Neutrophil (primary cell): ENCODE results near the gene CFAP47.
"Not testable (repeated sequence)": the region's sequence is repeated elsewhere in the genome, so short reads cannot be mapped to it uniquely, and the experiment has no call there.

Experiments
- H3K27ac ChIP-seq: fragments of 200-600 bp; sonication (generic); 2 replicates; pipeline ENCODE4 v1.5.1; 2016; ENCODE audit warnings: mild to moderate bottlenecking, moderate library complexity
- H3K27me3 ChIP-seq: fragments of 200-600 bp; sonication (generic); 2 replicates; pipeline ENCODE4 v1.6.0; 2016; ENCODE audit warnings: mild to moderate bottlenecking
- H3K36me3 ChIP-seq: fragments of 200-600 bp; sonication (generic); 2 replicates; pipeline ENCODE4 v1.5.1; 2017
- H3K4me1 ChIP-seq, 2 experiments: fragments of 200-600 bp in 1 of 2; sonication (generic) in 1 of 2; 1 replicate in 1 of 2; 2 replicates in 1 of 2; pipeline versions ENCODE4 v1.5.1 to v1.6.1; 2013 to 2016; ENCODE audit warnings: low read depth in 1 of 2, low read length in 1 of 2, mild to moderate bottlenecking in 1 of 2, moderate library complexity in 1 of 2; ENCODE audit not compliant: control insufficient read depth in 1 of 2, insufficient read depth in 1 of 2
- H3K4me3 ChIP-seq, 2 experiments: fragments of 200-600 bp in 1 of 2; sonication (generic) in 1 of 2; 1 replicate in 1 of 2; 2 replicates in 1 of 2; pipeline ENCODE4 v1.5.1; 2013 to 2016; ENCODE audit warnings: low read depth in 1 of 2, low read length in 1 of 2, mild to moderate bottlenecking in 1 of 2, moderate library complexity in 1 of 2
- H3K9me3 ChIP-seq: fragments of 200-600 bp; sonication (generic); 2 replicates; pipeline ENCODE4 v1.5.1; 2016
- CTCF ChIP-seq: fragments of 200-600 bp; sonication (generic); IDR thresholded peaks from 2 replicates; pipeline ENCODE4 v1.5.1; 2016; ENCODE audit warnings: antibody characterized with exemption

The CFAP47 gene

GRCh38 chrX:35919536-35920309 is at the start of gene CFAP47:
TSS of gene CFAP47 (plus strand) at chrX:35919734. CDS start at chrX:35919800, 66 bp downstream.
- TF ChIP-seq CTCF, result no peak
- peaks cover 13% of the 10 kb centered on the region for H3K27me3 ChIP-seq
- no peak within 1 kb of the TSS for H3K27ac ChIP-seq
- no peaks in the 10 kb centered on the region for H3K9me3 ChIP-seq
- no peaks in the 10 kb centered on the region for H3K36me3 ChIP-seq
- no peaks in the 10 kb centered on the region for H3K4me1 ChIP-seq
- H3K4me3 ChIP-seq, result no peak within 1 kb of the TSS

- H3K9me3 ChIP-seq, result no peaks in the 10 kb centered on the region
- no peaks in the 10 kb centered on the region for H3K36me3 ChIP-seq
- TF ChIP-seq CTCF, result no peak
- H3K27me3 ChIP-seq, result no peaks in the 10 kb centered on the region
- H3K4me1 ChIP-seq, result no peaks in the 10 kb centered on the region
- H3K4me3 ChIP-seq, result no peak overlapping the region
- H3K27ac ChIP-seq, result no peak overlapping the region
These were observed 38.9 kb upstream of the CFAP47 start for GRCh38 chrX:35880601-35881000.

GRCh38 chrX:35886135-35886534 is 33.4 kb upstream of the CFAP47 start:
- Histone ChIP-seq H3K9me3 (no peaks in the 10 kb centered on the region), H3K27me3 (no peaks in the 10 kb centered on the region)

GRCh38 chrX:35890699-35891098 is 28.8 kb upstream of the CFAP47 start:
- no peaks in the 10 kb centered on the region for H3K27me3 ChIP-seq
- no peaks in the 10 kb centered on the region for H3K36me3 ChIP-seq
- no peak for TF ChIP-seq CTCF
- no peak overlapping the region for H3K27ac ChIP-seq
- no peaks in the 10 kb centered on the region for H3K9me3 ChIP-seq
- no peaks in the 10 kb centered on the region for H3K4me1 ChIP-seq
- no peak overlapping the region for H3K4me3 ChIP-seq

More at GRCh38 chrX:35886135-35886534, 33.4 kb upstream of the CFAP47 start:
- Histone ChIP-seq H3K36me3 (no peaks in the 10 kb centered on the region), H3K4me3 (no peak overlapping the region), H3K27ac (no peak overlapping the region), H3K4me1 (no peaks in the 10 kb centered on the region)
- no peak for TF ChIP-seq CTCF

- not testable (repeated sequence) for H3K27ac ChIP-seq, H3K4me1 ChIP-seq, H3K36me3 ChIP-seq, H3K4me3 ChIP-seq, H3K9me3 ChIP-seq, H3K27me3 ChIP-seq
These were observed 67.3 kb downstream of the CFAP47 start for GRCh38 chrX:35986816-35987215.

- H3K36me3 ChIP-seq, result no peaks in the 10 kb centered on the region
- no peaks in the 10 kb centered on the region for H3K9me3 ChIP-seq
- no peaks in the 10 kb centered on the region for H3K4me1 ChIP-seq
- no peak overlapping the region for H3K4me3 ChIP-seq
- no peaks in the 10 kb centered on the region for H3K27me3 ChIP-seq
- no peak for TF ChIP-seq CTCF
- H3K27ac ChIP-seq, result no peak overlapping the region
These were observed 87.7 kb downstream of the CFAP47 start for GRCh38 chrX:36007207-36007606.
